Lung (tissue), 12 donors: ENCODE results near the gene PRAMEF11. TPM values are rescaled to one million over a fixed set of nuclear protein-coding genes. Genes with fewer than 3 reads are reported as not detected.

Experiments
- ATAC-seq: fragments of 200-7000 bp; cut with Tn5 transposase; one replicate; pipeline ENCODE4 v1.9.1; 2020; ENCODE audit warnings: moderate number of reproducible peaks; ENCODE audit not compliant: insufficient read depth, low FRiP score
- DNase-seq, 3 donors: peaks; one replicate each; pipeline ENCODE4 v3.0.0-alpha.2; 2013 to 2017
- H3K27ac ChIP-seq, 2 donors: one replicate each; pipeline ENCODE4 v1.5.1; 2013; ENCODE audit warnings: mild to moderate bottlenecking in 2 of 2, moderate library complexity in 2 of 2, control low read depth in 1 of 2, inconsistent platforms in 1 of 2, low read depth in 1 of 2, low read length in 1 of 2
- H3K27me3 ChIP-seq, 3 donors: one replicate each; pipeline ENCODE4 v1.5.1; 2013; ENCODE audit warnings: low read length in 2 of 3; ENCODE audit not compliant: control insufficient read depth in 3 of 3, insufficient read depth in 3 of 3
- H3K36me3 ChIP-seq, 4 donors: one replicate each; pipeline ENCODE4 v1.5.1; 2013; ENCODE audit warnings: low read length in 4 of 4, mild to moderate bottlenecking in 1 of 4, moderate library complexity in 1 of 4; ENCODE audit not compliant: control insufficient read depth in 4 of 4, insufficient read depth in 4 of 4
- H3K4me1 ChIP-seq, 5 donors: one replicate each; pipeline ENCODE4 v1.5.1; 2013; ENCODE audit warnings: low read length in 5 of 5, mild to moderate bottlenecking in 2 of 5, moderate library complexity in 1 of 5; ENCODE audit not compliant: control insufficient read depth in 5 of 5, insufficient read depth in 5 of 5
- H3K4me3 ChIP-seq: one replicate; pipeline ENCODE4 v1.5.1; 2013; ENCODE audit warnings: mild to moderate bottlenecking, control low read depth, moderate library complexity
- H3K9ac ChIP-seq, 2 donors: one replicate each; pipeline ENCODE4 v1.5.1; 2013; ENCODE audit warnings: low read length in 2 of 2, control low read depth in 1 of 2; ENCODE audit not compliant: insufficient read depth in 1 of 2
- H3K9me3 ChIP-seq, 4 donors: one replicate each; pipeline ENCODE4 v1.5.1; 2013; ENCODE audit warnings: low read length in 3 of 4, mild to moderate bottlenecking in 1 of 4, moderate library complexity in 1 of 4; ENCODE audit not compliant: control insufficient read depth in 4 of 4, insufficient read depth in 3 of 4
- CTCF ChIP-seq: IDR thresholded peaks from 2 replicates; pipeline ENCODE4 v1.5.1; 2012; ENCODE audit warnings: mild to moderate bottlenecking; ENCODE audit errors: control extremely low read depth, extremely low read depth
- WGBS, 2 donors: extraction: QIAGEN DNeasy Blood & Tissue Kit; methylation state at CpG; one replicate each; pipeline ENCODE4 v1.1.7; 2013; 5-methylcytosine and 5-hydroxymethylcytosine counted together
- polyA plus RNA-seq, 2 donors: library from polyadenylated mRNA; stranded (reverse); fragments of 200-250 nt; gene quantifications; one replicate each; pipeline ENCODE4 v1.2.1, GENCODE V29; 2013
- total RNA-seq, 2 donors: library from RNA; depleted of rRNA in 1 of 2; stranded (reverse); fragments of >200 nt in 1 of 2; gene quantifications; one replicate each; pipeline ENCODE4 v1.2.1, GENCODE V29; 2014 to 2021
- donor health status: control.
- donor health status: control.
- donor health status: Bipolar disorder and iron deficiency.
- donor health status: healthy.
- donor health status: DM: yes; HTN: yes; CAD: no.

Gene PRAMEF11
- total and polyA plus RNA-seq, 4 donors = not detected

- no peak for DNase-seq
- H3K9ac ChIP-seq = no peak overlapping the region
- peaks cover 0 to 2% (median 0%) of the 10 kb centered on the region in 4 donors for H3K9me3 ChIP-seq
- no peak overlapping the region for H3K27ac ChIP-seq
- no peak for TF ChIP-seq CTCF
- H3K36me3 ChIP-seq = no peaks in the 10 kb centered on the region
- no peak for ATAC-seq
- 82 to 83% methylated on average over 8 of the region's 8 CpGs for WGBS, 2 donors
- no peaks in the 10 kb centered on the region for H3K27me3 ChIP-seq
- H3K4me1 ChIP-seq = no peaks in the 10 kb centered on the region
- H3K4me3 ChIP-seq = no peak overlapping the region
Measured at GRCh38 chr1:12775443-12775842, 55.8 kb downstream of the PRAMEF11 start.

- no peak for TF ChIP-seq CTCF
- ATAC-seq = no peak
- Histone ChIP-seq H3K36me3 (no peaks in the 10 kb centered on the region), H3K27ac (no peak overlapping the region), H3K9me3 (peaks cover 0 to 2% (median 0%) of the 10 kb centered on the region in 4 donors), H3K27me3 (no peaks in the 10 kb centered on the region), H3K9ac (no peak overlapping the region), H3K4me1 (no peaks in the 10 kb centered on the region), H3K4me3 (no peak overlapping the region)
- WGBS, 2 donors = 83 to 86% methylated on average over 5 of the region's 5 CpGs
- no peak for DNase-seq
Measured at GRCh38 chr1:12774801-12775345, 56.3 kb downstream of the PRAMEF11 start.

Other genes starting within 250 kb of the PRAMEF11 start
- 100 to 1,000 TPM in 1 of 2 donors, 10 to 100 TPM in 1; 79.7 to 109 TPM for gene DHRS3, start 213.2 kb downstream of the PRAMEF11 start, total RNA-seq
- gene DHRS3, start 213.2 kb downstream of the PRAMEF11 start, polyA plus RNA-seq = 10 to 100 TPM; 56.7 to 79.8 TPM
- gene AADACL4, start 187.3 kb downstream of the PRAMEF11 start, total RNA-seq = not detected
- gene AADACL4, start 187.3 kb downstream of the PRAMEF11 start, polyA plus RNA-seq = not detected
- not detected for gene AADACL3, start 115.3 kb downstream of the PRAMEF11 start, total RNA-seq
- gene AADACL3, start 115.3 kb downstream of the PRAMEF11 start, polyA plus RNA-seq = not detected
- 1 to 10 TPM; 1.3 to 8.5 TPM for gene CFAP107, start 85.2 kb downstream of the PRAMEF11 start, total RNA-seq
- 1 to 10 TPM; 2.4 to 2.5 TPM for gene CFAP107, start 85.2 kb downstream of the PRAMEF11 start, polyA plus RNA-seq
- gene PRAMEF12, start 57.7 kb downstream of the PRAMEF11 start, total RNA-seq = not detected
- not detected for gene PRAMEF12, start 57.7 kb downstream of the PRAMEF11 start, polyA plus RNA-seq
- not detected for gene PRAMEF1, start 40.0 kb downstream of the PRAMEF11 start, total RNA-seq
- not detected for gene PRAMEF1, start 40.0 kb downstream of the PRAMEF11 start, polyA plus RNA-seq
- not detected for gene HNRNPCL1, start 17.3 kb upstream of the PRAMEF11 start, total RNA-seq
- not detected for gene HNRNPCL1, start 17.3 kb upstream of the PRAMEF11 start, polyA plus RNA-seq
- not detected for gene PRAMEF2, start 25.7 kb upstream of the PRAMEF11 start, total RNA-seq
- gene PRAMEF2, start 25.7 kb upstream of the PRAMEF11 start, polyA plus RNA-seq = not detected
- gene PRAMEF4, start 54.8 kb upstream of the PRAMEF11 start, total RNA-seq = not detected
- not detected for gene PRAMEF4, start 54.8 kb upstream of the PRAMEF11 start, polyA plus RNA-seq
- not detected for gene PRAMEF10, start 66.9 kb upstream of the PRAMEF11 start, total RNA-seq
- gene PRAMEF10, start 66.9 kb upstream of the PRAMEF11 start, polyA plus RNA-seq = not detected
- not detected for gene PRAMEF7, start 85.2 kb upstream of the PRAMEF11 start, total RNA-seq
- not detected for gene PRAMEF7, start 85.2 kb upstream of the PRAMEF11 start, polyA plus RNA-seq
- gene PRAMEF6, start 116.2 kb upstream of the PRAMEF11 start, total RNA-seq = not detected
- not detected for gene PRAMEF6, start 116.2 kb upstream of the PRAMEF11 start, polyA plus RNA-seq
- not detected for gene PRAMEF27, start 225.2 kb upstream of the PRAMEF11 start, total RNA-seq
- not detected for gene PRAMEF27, start 225.2 kb upstream of the PRAMEF11 start, polyA plus RNA-seq
- gene HNRNPCL3, start 229.4 kb upstream of the PRAMEF11 start, total RNA-seq = not detected
- not detected for gene HNRNPCL3, start 229.4 kb upstream of the PRAMEF11 start, polyA plus RNA-seq
- gene PRAMEF25, start 239.4 kb upstream of the PRAMEF11 start, total RNA-seq = not detected
- gene PRAMEF25, start 239.4 kb upstream of the PRAMEF11 start, polyA plus RNA-seq = not detected